HG03378 (cell line): ENCODE results near the gene CARHSP1.
"Not testable (repeated sequence)": the region's sequence is repeated elsewhere in the genome, so short reads cannot be mapped to it uniquely, and the experiment has no call there.

Experiments
- ATAC-seq: cut with Tn5 transposase; IDR thresholded peaks from one replicate; pipeline ENCODE4 v1.9.1; 2021; ENCODE audit warnings: mild to moderate bottlenecking, moderate library complexity; ENCODE audit not compliant: unreplicated experiment

The CARHSP1 gene

GRCh38 chr16:8836797-8837196, 32.0 kb downstream of the CARHSP1 start:
- not testable (repeated sequence) for ATAC-seq

DNA sequence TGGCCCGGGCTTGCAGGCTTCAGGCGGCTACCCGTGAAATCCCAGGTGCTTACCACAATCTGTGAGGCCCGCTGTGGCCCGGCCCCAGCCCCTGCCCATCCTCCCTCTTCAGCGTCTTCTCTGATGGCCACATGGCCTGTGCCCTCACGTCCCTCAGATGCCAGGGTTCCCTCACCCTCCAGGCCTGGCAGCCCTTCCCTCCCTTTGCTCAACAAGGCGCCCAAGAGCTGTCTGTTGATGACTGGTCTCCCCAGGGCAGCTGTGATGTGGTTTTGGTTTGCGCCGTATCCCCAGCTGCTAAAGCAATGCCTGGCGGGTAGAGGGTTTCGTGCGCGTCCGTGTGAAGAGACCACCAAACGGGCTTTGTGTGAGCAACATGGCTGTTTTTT, 36.1 kb downstream of the CARHSP1 start:
- no peak for ATAC-seq

- no peak for ATAC-seq
Measured at GRCh38 chr16:8831871-8832716, 36.7 kb downstream of the CARHSP1 start.

- no peak for ATAC-seq
Measured at GRCh38 chr16:8831450-8831849, 37.4 kb downstream of the CARHSP1 start.

GRCh38 chr16:8828541-8829165, 40.2 kb downstream of the CARHSP1 start:
- ATAC-seq: no peak

DNA sequence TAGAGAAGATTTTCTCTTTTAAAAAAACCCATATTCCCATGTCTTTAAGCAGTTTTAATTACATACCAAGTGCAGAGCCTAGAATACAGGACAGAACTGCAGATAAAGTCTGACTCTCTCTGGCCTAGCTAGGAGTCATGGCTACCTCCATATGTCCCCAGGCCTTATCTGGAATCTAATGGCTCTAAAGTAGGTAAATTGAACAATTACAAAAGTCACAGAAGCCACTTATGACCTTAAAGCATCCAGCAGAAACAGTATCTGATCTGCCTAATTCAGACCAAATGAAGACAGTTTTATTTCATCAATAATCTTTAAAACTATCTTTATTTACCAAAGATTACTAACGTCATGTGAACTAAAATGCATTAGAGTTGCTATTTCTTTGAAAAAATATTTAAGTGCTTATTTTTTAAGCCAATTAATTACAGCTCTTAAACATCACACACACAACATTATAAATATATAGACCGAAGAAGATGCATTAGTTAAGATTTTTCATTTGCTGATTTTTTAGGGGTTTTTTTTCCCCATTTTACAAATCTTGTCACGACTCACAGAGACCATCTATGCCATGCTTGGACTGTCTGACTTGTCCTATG, 42.4 kb downstream of the CARHSP1 start:
- ATAC-seq: no peak

GRCh38 chr16:8822403-8822802, 46.4 kb downstream of the CARHSP1 start:
- no peak for ATAC-seq

DNA sequence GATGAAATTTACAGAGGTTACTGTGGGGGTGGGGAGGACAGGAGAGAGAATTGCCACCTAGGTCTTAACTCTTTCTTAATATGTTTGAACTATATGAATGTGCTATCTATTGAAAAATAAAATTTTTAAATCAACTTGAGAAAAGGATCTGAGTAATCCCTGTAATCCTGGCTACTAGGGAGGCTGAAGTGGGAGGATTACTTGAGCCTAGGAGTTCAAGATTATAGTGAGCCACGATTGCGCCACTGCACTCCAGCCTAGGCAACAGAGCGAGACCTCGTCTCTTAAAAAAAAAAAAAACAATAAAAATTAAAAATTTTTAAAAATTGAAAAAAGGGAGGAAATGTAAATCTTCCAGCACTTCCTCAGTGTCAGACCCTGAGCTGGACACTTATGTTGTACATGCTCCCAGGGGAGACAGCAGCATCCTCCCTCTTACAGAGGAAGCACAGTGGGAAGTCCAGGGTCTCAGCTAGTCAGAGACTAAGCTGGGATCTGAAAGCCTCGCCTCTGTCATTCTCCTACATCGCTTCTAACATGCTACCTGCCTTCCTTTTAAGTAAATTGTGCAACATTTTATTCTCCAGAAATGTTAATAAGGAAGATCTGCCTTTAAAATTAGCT, 49.3 kb downstream of the CARHSP1 start:
- ATAC-seq: no peak

- peak; percentile 85 for ATAC-seq
Measured at GRCh38 chr16:8818504-8819270, 50.1 kb downstream of the CARHSP1 start.

DNA sequence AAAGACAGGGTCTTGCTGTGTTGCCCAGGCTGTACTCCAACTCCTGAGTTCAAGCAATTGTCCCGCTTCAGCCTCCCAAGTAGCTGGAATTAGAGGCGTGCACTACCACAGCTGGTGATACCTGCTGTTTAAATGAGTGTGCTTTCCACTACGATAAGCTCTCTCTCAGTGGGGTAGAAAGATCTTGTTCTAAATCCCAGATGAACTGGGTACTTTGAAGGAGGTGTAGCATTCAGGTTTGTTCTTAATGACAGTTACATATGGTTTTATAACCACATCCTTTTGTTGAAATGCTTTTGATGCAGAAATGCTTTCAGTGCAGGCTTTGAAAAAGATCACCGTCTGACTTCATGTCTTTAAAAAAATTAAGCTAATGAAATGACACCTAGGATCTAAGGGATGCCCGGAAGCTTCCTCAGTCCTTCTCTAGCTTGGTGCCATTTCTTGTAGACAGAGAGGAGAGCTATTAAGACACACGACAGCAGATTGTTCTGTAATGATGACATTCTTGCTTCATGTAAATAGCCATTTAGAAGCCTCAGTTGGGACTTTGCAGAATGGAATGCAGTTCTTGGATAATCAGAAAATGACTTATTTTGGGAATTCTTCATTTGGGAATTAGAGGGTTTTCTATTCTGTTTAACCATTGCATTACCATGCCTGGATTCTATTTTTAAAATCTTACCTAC, 51.7 kb downstream of the CARHSP1 start:
- no peak for ATAC-seq

- no peak for ATAC-seq
Measured at GRCh38 chr16:8814095-8814806, 54.6 kb downstream of the CARHSP1 start.

DNA sequence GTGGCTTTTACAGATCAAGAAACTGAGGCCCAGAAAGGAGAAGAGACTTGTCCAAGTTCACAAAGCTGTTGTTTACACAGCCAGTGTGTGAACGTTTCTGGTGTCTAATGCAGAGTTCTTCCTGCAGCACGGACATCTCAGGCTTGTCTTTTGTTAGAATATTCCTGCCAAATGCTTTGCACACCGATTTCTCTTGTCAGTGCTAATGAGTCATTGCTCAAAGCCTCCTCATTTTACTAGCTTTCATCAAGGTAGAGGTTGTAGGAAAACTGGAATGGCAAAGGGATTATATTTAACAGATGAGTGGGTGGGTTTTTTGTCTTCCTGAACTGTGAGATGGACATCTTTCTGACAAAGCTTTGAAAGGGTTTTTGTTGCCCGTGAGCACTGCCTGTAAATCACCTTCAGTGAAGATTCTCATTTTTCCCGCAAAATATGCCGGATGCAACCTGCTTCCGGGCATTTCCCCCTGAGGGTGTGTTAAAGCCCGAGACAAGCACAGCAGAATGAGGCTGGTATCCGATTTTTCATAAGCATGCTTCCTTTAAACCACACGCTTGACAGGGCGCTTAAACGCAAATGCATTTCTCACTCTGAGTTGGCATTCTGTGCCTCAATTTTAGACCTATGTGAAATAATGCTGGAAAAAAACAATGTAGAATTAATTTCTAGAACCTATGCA, 56.5 kb downstream of the CARHSP1 start:
- ATAC-seq: no peak

- ATAC-seq: no peak
Measured at GRCh38 chr16:8808613-8809353, 60.0 kb downstream of the CARHSP1 start.

DNA sequence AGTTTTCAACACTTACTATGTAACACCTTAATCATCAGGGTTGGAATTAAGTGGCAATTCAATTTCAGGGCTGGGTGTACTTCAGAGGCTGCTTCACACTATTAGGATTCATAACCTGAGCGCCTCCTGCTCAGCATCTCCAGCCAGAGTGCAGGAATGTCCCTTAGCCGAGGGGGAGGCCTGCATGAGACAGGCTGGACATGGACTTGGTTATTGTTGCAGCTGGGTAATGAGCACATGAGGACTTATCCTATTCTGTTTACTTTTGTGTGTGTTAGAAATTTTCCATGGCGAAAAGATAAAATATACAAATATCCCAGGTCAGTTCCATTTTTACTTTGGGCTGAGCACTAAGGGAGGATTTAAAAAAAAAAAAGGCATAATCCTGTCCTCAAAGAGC, 60.8 kb downstream of the CARHSP1 start:
- no peak for ATAC-seq

DNA sequence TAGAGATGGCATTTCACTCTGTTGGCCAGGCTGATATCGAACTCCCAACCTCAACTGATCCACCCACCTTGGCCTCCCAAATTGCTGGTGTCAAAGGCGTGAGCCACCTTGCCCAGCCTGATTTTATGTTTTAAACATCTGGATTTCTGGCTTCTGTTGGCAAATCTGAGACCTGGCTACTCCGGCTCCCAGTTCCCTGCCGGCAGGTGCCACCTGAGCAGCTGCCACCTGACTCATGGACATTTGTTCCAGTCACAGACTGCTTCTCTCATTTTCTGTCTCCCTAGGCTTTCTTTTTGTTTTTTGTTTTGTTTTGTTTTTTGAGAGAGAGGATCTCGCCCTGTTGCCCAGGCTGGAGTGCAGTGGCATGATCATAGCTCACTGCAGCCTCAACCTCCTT, 61.6 kb downstream of the CARHSP1 start:
- ATAC-seq: no peak

- ATAC-seq: no peak
Measured at GRCh38 chr16:8806272-8806983, 62.4 kb downstream of the CARHSP1 start.

- ATAC-seq: no peak
Measured at GRCh38 chr16:8804313-8804712, 64.5 kb downstream of the CARHSP1 start.

DNA sequence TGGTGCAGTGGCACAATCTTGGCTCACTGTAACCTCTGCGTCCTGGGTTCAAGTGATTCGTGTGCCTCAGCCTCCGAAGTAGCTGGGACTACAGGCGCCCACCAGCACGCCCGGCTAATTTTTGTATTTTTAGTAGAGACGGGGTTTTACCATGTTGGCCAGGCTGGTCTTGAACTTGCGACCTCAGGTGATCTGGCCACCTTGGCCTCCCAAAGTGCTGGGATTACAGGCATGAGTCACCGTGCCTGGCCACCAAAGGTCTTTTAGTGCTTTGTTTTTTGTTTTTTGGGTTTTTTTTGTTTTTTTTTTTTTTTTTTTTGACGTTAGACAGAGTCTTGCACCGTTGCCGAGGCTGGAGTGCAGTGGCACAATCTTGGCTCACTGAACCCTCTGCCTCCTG, 65.1 kb downstream of the CARHSP1 start:
- not testable (repeated sequence) for ATAC-seq
